SHP77 treated with DMSO at 0.1 percent for 48 hours (cell line): ENCODE measurements around the gene ZNF429.
A peak's percentile ranks its signal among the peaks of the same experiment; 100 is the strongest.
"Not testable (repeated sequence)": the region's sequence is repeated elsewhere in the genome, so short reads cannot be mapped to it uniquely, and the experiment has no call there.

Experiments used
- DNase-seq: peaks from one replicate; lab custom pipeline; 2025; lab: John Stamatoyannopoulos, UW

Gene ZNF429

GRCh38 chr19:21513651-21514050, 8.2 kb downstream of the ZNF429 start:
- DNase-seq: no peak

DNA sequence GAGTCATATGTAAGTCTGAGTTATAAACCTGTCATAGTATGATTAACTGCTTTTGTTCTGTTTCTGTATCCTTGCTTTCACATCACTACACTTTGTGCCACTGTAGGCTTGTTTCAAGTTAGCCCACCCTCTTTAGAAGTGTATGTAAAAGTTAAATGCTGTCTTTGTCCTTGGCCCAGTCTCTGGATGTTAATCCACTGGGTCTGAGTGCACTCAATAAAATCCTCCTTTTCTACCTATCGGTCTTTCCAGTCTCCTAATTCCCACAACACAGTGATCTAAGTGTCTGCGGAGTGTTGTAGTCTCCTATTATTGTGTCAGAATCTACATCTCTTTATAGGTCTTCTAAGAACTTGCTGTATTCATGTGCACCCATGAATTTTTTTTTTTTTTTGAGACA, 14.1 kb downstream of the ZNF429 start:
- DNase-seq: no peak

- no peak for DNase-seq
These were observed 27.5 kb downstream of the ZNF429 start for GRCh38 chr19:21532904-21533303.

- not testable (repeated sequence) for DNase-seq
These were observed 31.4 kb downstream of the ZNF429 start for GRCh38 chr19:21536741-21537290.

DNA sequence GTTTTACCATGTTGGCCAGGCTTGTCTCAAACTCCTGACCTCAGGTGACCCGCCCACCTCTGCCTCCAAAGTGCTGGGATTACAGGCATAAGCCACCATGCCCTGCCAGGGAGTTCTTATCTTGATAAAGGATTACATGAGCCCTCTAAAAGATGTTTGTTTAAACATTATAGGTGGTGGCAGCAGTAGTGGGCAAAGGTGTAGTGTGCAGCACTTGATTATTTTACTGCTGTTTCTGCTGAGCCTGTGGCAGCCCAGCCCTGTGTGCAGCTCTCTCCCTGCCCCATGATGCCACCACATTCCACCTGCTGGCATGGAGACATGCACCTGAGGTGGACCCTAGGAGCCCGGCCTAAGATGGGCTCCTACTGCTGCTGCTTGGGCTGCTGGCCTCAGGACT, 54.0 kb downstream of the ZNF429 start:
- DNase-seq: no peak

- no peak for DNase-seq
These were observed 59.0 kb downstream of the ZNF429 start for GRCh38 chr19:21564406-21564805.

GRCh38 chr19:21566073-21566472, 60.7 kb downstream of the ZNF429 start:
- no peak for DNase-seq

- DNase-seq: not testable (repeated sequence)
These were observed 62.4 kb downstream of the ZNF429 start for GRCh38 chr19:21567806-21568205.

DNA sequence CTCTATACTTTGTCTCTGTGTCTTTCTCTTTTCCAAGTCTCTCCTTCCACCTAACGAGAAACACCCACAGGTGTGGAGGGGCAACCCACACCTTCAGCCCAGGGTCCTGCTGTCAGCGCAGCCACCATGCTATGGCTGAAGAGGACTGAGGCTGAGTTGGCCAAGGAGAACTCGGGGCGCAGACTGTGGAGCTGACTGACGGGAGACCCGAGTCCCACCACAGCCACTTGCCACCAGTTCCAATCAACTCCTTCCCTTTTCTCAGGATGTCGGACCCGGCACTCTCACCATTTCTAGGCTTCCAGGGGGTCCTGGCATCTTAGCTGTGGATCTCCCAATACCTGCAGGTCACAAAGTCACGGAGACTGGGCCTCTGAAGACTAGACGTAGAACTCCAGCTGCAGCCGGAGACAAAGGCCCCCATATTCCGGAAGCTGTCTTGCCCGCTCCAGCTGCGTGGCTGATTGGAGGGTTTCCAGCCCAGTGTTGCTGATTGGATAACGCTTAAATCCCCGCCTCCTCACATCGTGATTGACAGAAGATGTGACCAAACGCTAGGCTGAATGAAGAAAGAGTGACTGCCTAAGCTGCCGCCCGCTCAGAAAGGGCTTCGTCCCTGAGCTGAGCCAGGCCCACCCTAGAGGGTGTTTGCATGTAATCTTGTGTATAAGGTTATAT, 63.6 kb downstream of the ZNF429 start:
- DNase-seq: peak; percentile 95

DNA sequence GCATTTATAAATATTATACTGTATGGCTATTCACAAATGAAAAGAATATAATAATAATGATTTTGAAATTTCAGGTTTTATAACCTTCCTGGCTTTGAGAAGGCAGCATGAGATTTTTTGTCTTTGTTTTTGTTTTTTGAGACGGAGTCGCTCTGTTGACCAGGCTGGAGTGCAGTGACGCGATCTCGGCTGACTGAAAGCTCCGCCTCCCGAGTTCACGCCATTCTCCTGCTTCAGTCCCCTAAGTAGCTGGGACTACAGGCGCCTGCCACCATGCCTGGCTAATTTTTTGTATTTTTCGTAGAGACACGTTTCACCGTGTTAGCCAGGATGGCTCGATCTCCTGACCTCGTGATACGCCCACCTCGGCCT, 64.1 kb downstream of the ZNF429 start:
- no peak for DNase-seq

DNA sequence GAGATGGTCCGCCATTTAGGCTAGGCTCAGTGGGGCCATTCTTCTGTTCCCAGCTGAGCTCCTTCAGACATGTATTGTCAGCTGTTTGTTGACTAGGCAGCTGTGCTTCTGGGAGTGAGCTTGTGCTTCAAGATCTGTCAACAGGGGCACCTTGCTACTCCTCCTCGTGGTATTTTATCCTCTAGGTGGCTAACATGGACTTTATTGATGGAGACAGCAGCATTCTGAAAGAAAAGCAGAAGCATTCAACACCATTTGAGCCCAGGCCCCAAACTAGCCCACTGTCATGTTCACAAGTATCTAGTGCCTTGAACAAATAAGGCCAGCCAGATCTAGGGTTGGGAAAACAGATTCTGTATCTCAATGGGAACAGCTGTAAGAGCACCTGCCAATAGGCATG, 65.9 kb downstream of the ZNF429 start:
- no peak for DNase-seq

DNA sequence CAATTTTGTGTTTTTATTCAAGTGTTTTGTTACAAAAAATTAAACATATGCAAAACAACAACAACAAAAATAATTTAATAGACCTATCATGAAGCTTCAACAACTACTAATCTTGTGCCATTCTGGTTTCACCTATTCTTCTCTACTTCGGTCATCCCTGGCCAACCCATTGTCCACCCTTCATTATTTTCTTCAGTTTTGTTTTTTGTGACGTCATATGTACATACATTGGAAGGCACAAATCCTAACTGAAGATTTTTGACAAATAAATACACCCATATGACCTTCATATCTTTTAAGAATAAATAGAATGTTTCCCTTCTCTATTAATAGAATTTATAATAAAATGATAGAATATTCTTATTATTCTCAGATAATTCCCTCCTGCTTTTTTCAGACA, 69.2 kb downstream of the ZNF429 start:
- DNase-seq: no peak

GRCh38 chr19:21576481-21576880, 71.1 kb downstream of the ZNF429 start:
- no peak for DNase-seq

- DNase-seq: no peak
These were observed 74.7 kb downstream of the ZNF429 start for GRCh38 chr19:21580101-21580500.

DNA sequence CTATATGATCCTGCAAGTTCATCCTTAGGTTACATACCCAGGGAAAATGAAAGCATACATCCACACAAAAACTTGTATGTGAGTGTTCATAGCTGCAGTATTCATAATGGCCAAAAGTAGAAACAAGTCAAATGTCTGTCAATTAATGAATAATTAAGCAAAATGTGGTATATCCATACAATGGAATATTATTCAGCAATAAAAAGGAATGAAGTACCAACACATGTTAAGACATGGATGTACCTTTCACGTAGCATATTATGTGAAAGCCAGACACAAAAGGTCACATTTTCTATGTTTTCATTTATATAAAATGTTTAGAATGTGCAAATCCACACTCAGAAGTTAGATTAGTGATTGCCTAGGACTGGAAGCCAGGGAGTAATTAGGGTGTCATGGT, 75.4 kb downstream of the ZNF429 start:
- DNase-seq: no peak

DNA sequence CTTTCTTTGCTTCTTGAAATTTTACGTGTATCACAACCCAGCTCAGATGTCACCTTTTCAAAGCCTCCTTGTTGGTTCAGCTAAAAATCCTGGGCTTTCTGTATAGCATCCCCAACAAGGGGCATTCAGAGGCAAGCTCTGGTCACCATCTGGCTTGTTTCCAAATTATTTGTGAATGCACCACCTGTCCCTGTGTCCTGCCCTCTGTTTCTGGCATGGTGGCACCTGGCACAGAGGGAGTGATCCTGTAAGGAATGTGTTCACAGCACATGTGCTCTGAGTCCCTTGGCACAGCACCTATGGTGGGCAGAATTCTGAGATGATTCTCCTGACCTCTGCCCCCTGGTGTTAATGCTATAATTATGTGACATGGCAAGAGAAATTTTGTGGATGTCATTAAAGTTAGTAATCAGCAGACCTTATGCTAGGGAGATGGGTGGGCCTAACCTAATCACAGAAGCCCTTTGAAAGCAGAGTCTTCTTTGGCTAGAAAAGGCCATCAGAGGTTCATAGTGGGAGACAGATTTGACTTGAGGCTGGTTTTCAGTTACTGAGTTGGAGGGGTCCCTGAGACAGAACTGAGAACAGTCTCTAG, 76.3 kb downstream of the ZNF429 start:
- no peak for DNase-seq

GRCh38 chr19:21584537-21584936, 79.1 kb downstream of the ZNF429 start:
- DNase-seq: no peak

DNA sequence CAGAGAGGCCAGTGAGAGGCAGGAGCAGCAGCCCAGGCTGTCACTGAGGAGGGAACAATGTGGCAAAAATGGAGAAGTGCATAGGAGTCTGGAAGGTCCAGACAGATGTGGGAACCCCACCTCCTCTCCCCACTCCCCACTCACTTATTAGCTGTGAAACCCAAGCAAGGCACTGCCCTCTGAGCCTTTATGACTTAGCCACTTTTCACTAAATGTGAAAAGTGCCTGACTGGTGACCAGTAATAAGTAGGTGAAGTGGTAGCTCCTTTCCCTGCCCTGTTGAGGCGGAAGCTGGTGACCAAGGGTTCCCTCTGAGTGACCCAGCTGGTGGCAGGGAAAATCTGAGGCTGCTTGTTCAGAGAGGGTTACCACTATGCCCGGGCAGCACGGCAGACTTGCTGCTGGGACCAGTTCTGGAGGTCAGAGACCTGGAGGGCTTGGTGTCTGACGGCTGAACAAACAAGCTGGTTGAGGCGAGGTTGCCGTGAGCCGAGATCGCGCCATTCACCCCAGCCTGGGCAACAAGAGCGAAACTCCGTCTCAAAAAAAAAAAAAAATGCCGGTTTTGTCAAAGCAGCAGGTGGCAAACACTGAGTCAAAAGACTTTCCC, 80.0 kb downstream of the ZNF429 start:
- DNase-seq: no peak

GRCh38 chr19:21586311-21587116, 81.1 kb downstream of the ZNF429 start:
- no peak for DNase-seq

DNA sequence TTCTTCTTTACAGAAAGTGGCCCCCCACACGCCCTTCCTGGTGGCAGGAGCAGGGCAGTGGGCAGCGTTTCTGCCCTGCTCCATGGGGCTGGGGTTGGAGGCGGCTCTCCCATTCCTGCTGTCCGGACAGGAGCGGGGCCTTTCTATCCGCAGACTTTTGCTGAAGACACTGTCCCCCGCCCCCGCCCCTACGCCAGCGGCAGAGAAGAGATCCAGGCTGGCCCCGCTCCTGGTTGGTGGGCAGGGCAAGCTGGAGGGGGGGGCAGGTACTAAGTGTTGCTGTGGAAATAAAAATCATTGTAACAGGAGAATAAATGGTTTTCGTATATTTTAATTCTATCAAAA, 81.7 kb downstream of the ZNF429 start:
- DNase-seq: no peak

- DNase-seq: no peak
These were observed 82.1 kb downstream of the ZNF429 start for GRCh38 chr19:21587549-21587948.

DNA sequence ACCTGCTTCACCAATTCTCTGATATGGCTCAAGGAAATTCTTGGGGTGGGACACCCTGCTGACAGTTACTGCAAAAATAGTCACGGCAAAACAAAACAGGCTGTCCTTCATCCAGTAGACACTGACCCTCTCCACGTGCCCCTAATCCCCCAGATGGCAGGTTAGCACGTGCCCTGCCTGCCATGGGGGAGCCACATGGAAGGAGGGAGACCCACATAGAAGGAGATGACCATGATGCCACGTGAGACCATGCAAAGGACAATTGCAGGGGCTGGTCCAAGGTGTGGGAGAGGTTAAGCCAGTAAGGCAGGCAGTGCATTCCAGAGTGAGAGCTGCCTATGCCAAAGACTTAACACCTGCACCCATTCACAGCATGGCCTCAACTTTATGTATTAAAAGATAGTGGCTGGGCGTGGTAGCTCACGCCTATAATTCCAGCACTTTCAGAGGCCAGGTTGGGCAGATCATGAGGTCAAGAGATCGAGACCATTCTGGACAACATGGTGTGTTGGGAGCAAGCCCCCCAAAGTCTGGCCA, 82.7 kb downstream of the ZNF429 start:
- DNase-seq: no peak
